A673 (cell line): ENCODE data around the gene ADH1C. TPM values are rescaled to one million over a fixed set of nuclear protein-coding genes. Genes with fewer than 3 reads are reported as not detected.

Experiments used
- Bru-seq: library from RNA; stranded (reverse); fragments of 400-500 nt; gene quantifications from one replicate; lab custom pipeline; 2021; lab: Mats Ljungman, UMichigan
- BruChase-seq, 2 experiments: library from RNA; stranded (reverse); fragments of 400-500 nt; gene quantifications; one replicate each; lab custom pipeline; 2021; lab: Mats Ljungman, UMichigan
- BruUV-seq: library from RNA; stranded (reverse); fragments of 400-500 nt; replicated peaks from 2 replicates; lab custom pipeline; 2021; lab: Mats Ljungman, UMichigan
- CTCF ChIA-PET: fragments of 300-600 bp; sonication (Branson Sonifier 250); formaldehyde crosslinking; loops from one replicate; lab custom pipeline; 2022; ENCODE audit warnings: antibody characterized with exemption; lab: Charles Lee
- POLR2A ChIA-PET: fragments of 300-600 bp; sonication (Branson Sonifier 250); formaldehyde crosslinking; loops from one replicate; lab custom pipeline; 2022; ENCODE audit warnings: antibody characterized with exemption; ENCODE audit not compliant: low non-redundant PET; lab: Charles Lee
- DNase-seq: peaks from one replicate; pipeline ENCODE4 v3.0.0-alpha.2; 2015; ENCODE audit warnings: low spot score
- H3K27ac ChIP-seq: fragments of 200-600 bp; sonication (generic); 2 replicates; pipeline ENCODE4 v1.5.1; 2016; ENCODE audit warnings: mixed run types, low read depth, mild to moderate bottlenecking, mixed read lengths, antibody characterized with exemption, low read length; ENCODE audit not compliant: poor library complexity, severe bottlenecking
- H3K27me3 ChIP-seq: fragments of 200-600 bp; sonication (generic); replicated peaks from 2 replicates; pipeline ENCODE4 v1.6.1; 2017; ENCODE audit warnings: mixed run types, low read depth, mild to moderate bottlenecking, mixed read lengths, antibody characterized with exemption, low read length; ENCODE audit not compliant: insufficient read depth, poor library complexity
- H3K36me3 ChIP-seq: fragments of 200-600 bp; sonication (generic); 2 replicates; pipeline ENCODE4 v1.6.1; 2016; ENCODE audit warnings: mixed run types, mild to moderate bottlenecking, mixed read lengths, antibody characterized with exemption, low read length; ENCODE audit not compliant: insufficient read depth, poor library complexity, severe bottlenecking
- H3K4me1 ChIP-seq: fragments of 200-600 bp; sonication (generic); 2 replicates; pipeline ENCODE4 v1.6.1; 2017; ENCODE audit warnings: mixed run types, mild to moderate bottlenecking, mixed read lengths, antibody characterized with exemption, low read length; ENCODE audit not compliant: insufficient read depth, poor library complexity, severe bottlenecking
- H3K4me3 ChIP-seq: fragments of 200-600 bp; sonication (generic); 2 replicates; pipeline ENCODE4 v1.5.1; 2016; ENCODE audit warnings: low read depth, mixed run types, mild to moderate bottlenecking, mixed read lengths, low read length; ENCODE audit not compliant: poor library complexity, severe bottlenecking
- H3K9me3 ChIP-seq: fragments of 200-600 bp; sonication (generic); 2 replicates; pipeline ENCODE4 v1.6.1; 2016; ENCODE audit warnings: mixed run types, low read depth, mild to moderate bottlenecking, mixed read lengths, antibody characterized with exemption, low read length; ENCODE audit not compliant: poor library complexity, severe bottlenecking
- CTCF ChIP-seq: fragments of 300-800, 200-600 bp; sonication (generic); conservative IDR thresholded peaks from 2 replicates; pipeline ENCODE4 v1.5.1; 2017; ENCODE audit warnings: low read depth, mild to moderate bottlenecking, antibody characterized with exemption, low read length, moderate library complexity, mixed read lengths
- EZH2 ChIP-seq: fragments of 200-600 bp; sonication (generic); IDR thresholded peaks from 2 replicates; pipeline ENCODE4 v1.6.1; 2017; ENCODE audit warnings: borderline replicate concordance, low read depth, mild to moderate bottlenecking, mixed read lengths, antibody characterized with exemption, low read length; ENCODE audit not compliant: poor library complexity, severe bottlenecking
- intact Hi-C: fragments of 100-400 bp; cut with micrococcal nuclease; formaldehyde crosslinking; loops from one replicate; pipeline ENCODE4 v1.10.0; 2022; ENCODE audit not compliant: unreplicated experiment
- long read RNA-seq: library from polyadenylated mRNA; stranded (forward); transcript quantifications from one replicate; pipeline ENCODE4 v2.0.0, GENCODE V29; 2022
- total RNA-seq: library from RNA; stranded (reverse); gene quantifications from 2 replicates; pipeline ENCODE4 v1.2.3, GENCODE V29; 2021

ADH1C gene
- total RNA-seq (not detected in 2 replicates), Bru-seq, nascent RNA (not detected), BruChase-seq, experiment 1, labeled RNA remaining after a 2-hour chase (not detected), BruChase-seq, experiment 2, labeled RNA remaining after a 6-hour chase (not detected)
- long read RNA-seq, result 0 reads

- intact Hi-C loops, result no loop called here
- BruUV-seq, result no TSS peak
- H3K27ac ChIP-seq, result no peak within 1 kb of the TSS
- H3K4me1 ChIP-seq, result no peaks in the 10 kb centered on the region
- H3K36me3 ChIP-seq, result no peaks in the 10 kb centered on the region
- ChIA-PET CTCF (no interaction called here), POLR2A (no interaction called here)
- no peak for DNase-seq
- no peaks in the 10 kb centered on the region for H3K9me3 ChIP-seq
- no peaks in the 10 kb centered on the region for H3K27me3 ChIP-seq
- TF ChIP-seq CTCF (no peak), EZH2 (no peak)
- no peak within 1 kb of the TSS for H3K4me3 ChIP-seq
Observed at GRCh38 chr4:99352602-99353537, at the start of gene ADH1C. Gene ADH1C (minus strand): TSS chr4:99352746. CDS start chr4:99352675, 71 bp downstream.

- Histone ChIP-seq H3K36me3 (no peaks in the 10 kb centered on the region), H3K9me3 (peaks cover 4% of the 10 kb centered on the region), H3K27me3 (no peaks in the 10 kb centered on the region), H3K27ac (no peak overlapping the region), H3K4me1 (no peaks in the 10 kb centered on the region), H3K4me3 (no peak overlapping the region)
- intact Hi-C loops, result loop anchor here (10.0 kb wide), 1 partner anchor 936 kb away; no protein-coding TSS in a partner anchor
- ChIA-PET CTCF (no interaction called here), POLR2A (no interaction called here)
- no TSS peak for BruUV-seq
- TF ChIP-seq CTCF (no peak), EZH2 (no peak)
- DNase-seq, result no peak
Observed at GRCh38 chr4:99400831-99401230, 48.3 kb upstream of the ADH1C start.

- intact Hi-C loops, result no loop called here
- no peak overlapping the region for H3K4me3 ChIP-seq
- H3K9me3 ChIP-seq, result peaks cover 4% of the 10 kb centered on the region
- no TSS peak for BruUV-seq
- H3K4me1 ChIP-seq, result no peaks in the 10 kb centered on the region
- ChIA-PET POLR2A (no interaction called here), CTCF (no interaction called here)
- no peak for DNase-seq
- TF ChIP-seq CTCF (no peak), EZH2 (no peak)
- no peaks in the 10 kb centered on the region for H3K36me3 ChIP-seq
- H3K27me3 ChIP-seq, result no peaks in the 10 kb centered on the region
- no peak overlapping the region for H3K27ac ChIP-seq
Observed at GRCh38 chr4:99399017-99399416, 46.5 kb upstream of the ADH1C start.
